SK-MEL-5 (cell line): ENCODE results near the gene SNAP47. TPM values are rescaled to one million over a fixed set of nuclear protein-coding genes. Genes with fewer than 3 reads are reported as not detected.

Source experiments
- DNase-seq: peaks from one replicate; pipeline ENCODE4 v3.0.0-alpha.2; 2016; ENCODE audit warnings: low read depth, low spot score
- in situ Hi-C: cut with HindIII; loops from 2 replicates; pipeline ENCODE4 v1.10.0; 2016; ENCODE audit warnings: low sequenced_read_pairs, high pct_unique_total_duplicates, low pct_unique_long_range_greater_than_20kb
- total RNA-seq: library from RNA; depleted of rRNA; stranded (reverse); fragments of >200 nt; shearing (Covaris generic); gene quantifications from 2 replicates; pipeline ENCODE4 v1.2.3, GENCODE V29; 2014

Gene SNAP47
- total RNA-seq, 1 experiment from 2014 or later, result 29.3 TPM

DNA sequence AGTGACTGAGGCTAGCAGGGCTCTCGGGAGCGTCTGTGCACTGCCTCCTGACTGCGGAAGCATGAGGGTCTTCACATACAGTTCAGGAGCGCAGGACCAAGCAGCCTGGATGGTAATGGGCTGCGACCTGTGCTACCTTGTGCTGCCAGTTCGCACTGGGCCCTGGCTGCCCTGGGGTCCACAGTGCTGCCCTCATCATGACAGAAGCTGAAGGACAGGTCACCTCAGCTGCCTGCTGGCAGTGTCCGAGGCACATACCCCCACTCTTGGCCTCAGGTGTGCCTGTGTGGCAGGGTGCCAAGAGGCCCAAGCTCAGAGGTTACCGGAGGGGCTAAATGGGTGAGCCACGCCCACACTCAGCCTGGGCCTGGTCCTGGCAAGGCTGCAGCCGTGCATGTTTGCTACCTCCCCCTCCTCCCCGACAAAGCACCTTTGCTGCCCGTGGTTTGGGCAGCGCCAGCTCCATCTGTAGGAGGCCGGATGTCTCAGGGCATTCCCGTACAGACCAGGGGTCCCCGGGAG lies 4.5 kb upstream of the SNAP47 start:
- in situ Hi-C loops, result no loop called here

GRCh38 chr1:227731241-227731677 lies 4.0 kb upstream of the SNAP47 start:
- no peak for DNase-seq
- in situ Hi-C loops, result no loop called here

More for the DNA sequence above, 4.5 kb upstream of the SNAP47 start:
- DNase-seq, result no peak

- no peak for DNase-seq
Measured at GRCh38 chr1:227731696-227732585, 3.3 kb upstream of the SNAP47 start.

GRCh38 chr1:227732586-227733308 lies 2.5 kb upstream of the SNAP47 start:
- in situ Hi-C loops, result no loop called here
- DNase-seq, result no peak

More at GRCh38 chr1:227731696-227732585, 3.3 kb upstream of the SNAP47 start:
- in situ Hi-C loops, result no loop called here

DNA sequence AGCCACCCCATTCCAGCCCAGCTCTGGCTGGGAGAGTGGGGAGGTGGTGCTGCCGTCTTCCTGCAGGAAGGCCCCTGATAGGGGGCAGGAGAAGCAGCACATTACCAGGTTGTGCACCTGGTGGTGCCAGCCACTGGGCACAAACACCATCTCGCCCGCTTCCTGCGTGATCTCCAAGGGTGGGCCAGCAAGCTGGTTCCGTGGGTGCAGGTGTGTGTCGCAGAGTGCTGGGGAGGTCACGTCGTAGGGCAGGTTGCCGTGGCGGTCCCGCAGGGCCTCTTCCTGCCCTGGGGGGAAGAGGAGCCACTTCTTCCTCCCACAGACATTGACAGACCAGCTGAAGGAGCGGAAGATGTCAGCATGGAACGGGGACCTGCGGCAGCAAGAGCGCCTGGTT lies 1.9 kb upstream of the SNAP47 start:
- in situ Hi-C loops, result no loop called here
- DNase-seq, result no peak

DNA sequence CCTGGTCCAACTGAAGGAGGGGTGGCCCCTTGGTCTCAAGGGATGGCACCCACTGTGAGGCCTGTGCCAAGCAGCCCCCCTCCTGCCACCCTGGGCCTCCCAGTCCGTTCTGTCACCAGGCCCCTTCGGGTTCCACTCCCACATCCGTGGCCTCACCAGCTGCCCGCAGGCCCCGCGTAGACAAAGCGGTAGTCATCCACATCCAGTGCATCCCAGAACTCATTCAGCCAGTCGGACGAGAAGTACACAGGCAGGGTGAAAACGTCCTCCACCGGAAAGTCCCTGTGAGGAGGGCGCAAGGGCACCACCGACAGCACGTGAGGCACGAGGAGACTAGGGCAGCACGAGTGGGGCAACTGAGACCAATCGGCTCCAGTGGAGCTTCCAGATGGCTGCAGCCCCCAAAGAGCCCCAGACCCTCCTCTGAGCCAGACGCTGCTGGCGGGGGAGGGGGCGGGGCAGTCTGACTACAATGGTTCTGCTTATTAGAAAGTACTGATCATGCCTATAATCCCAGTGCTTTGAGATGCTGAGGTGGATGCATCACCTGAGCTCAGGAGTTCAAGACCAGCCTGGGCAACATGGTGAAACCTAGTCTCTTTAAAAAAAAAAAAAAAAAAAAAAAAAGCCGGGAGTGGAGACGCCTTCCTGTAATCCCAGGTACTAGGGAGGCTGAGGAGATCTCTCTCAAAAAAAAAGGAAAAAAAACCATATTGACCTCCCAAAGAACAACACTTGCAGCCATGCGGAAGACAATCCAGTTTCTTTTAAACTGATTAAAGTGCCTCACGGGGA lies 1.3 kb upstream of the SNAP47 start:
- no peak for DNase-seq
- in situ Hi-C loops, result no loop called here

- DNase-seq, result no peak
- in situ Hi-C loops, result no loop called here
Measured at GRCh38 chr1:227734546-227734855, 734 bp upstream of the SNAP47 start.

DNA sequence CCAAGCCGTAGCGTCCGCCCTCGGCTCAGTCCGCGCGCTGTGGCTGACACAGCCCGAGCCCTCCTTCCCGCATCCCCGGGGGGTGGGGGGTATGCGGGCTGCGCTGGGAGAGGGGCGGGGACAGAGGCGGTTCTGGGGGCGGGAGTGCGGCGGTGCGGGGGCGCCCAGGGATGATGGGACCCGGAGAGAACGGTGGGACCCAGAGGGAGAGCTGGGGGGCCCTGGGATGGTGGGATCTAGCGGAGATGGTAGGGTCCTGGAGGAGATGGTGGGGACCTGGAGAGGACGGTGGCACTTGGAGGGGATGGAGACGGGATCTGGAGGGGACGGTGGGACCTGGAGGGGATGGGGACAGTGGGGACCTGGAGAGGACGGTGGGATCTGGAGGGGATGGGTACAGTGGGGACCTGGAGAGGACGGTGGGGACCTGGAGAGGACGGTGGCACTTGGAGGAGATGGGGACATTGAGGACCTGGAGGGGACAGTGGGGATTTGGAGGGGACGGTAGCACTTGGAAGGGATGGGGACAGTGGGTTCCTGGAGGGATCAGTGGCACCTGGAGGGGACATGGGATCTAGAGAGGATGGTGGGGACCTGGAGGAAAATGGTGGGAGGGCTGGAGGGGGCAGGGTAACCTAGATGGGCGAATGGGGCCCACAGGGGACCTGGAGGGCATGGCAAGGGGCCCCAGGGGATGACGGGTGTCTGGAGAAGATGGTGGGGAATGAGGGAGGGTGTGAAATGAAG lies 477 bp downstream of the SNAP47 start:
- in situ Hi-C loops, result no loop called here
- DNase-seq, result no peak

GRCh38 chr1:227736814-227737432 lies 1.7 kb downstream of the SNAP47 start:
- DNase-seq, result no peak
- in situ Hi-C loops, result no loop called here

DNA sequence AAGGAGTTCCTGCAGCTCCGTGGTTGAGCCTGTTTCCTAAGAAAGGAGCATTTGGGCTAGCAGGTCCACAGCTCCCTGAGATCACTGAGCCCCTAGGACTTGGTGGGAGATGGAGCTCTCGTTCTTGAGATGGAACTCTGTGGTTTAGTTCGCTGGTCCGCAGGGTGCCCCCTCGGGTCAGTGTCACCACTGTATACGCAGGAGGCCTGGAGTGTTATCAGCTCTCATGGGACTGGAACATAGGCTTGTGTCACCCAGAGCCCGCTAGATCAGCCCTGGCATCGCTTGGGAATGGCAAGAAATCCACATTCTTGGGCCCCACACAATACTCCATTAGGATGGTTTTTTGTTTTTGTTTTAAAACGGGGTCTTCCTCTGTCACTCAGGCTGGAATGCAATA lies 3.6 kb downstream of the SNAP47 start:
- in situ Hi-C loops, result no loop called here
- no peak for DNase-seq

- in situ Hi-C loops, result no loop called here
- no peak for DNase-seq
Measured at GRCh38 chr1:227739636-227740035, 4.4 kb downstream of the SNAP47 start.

DNA sequence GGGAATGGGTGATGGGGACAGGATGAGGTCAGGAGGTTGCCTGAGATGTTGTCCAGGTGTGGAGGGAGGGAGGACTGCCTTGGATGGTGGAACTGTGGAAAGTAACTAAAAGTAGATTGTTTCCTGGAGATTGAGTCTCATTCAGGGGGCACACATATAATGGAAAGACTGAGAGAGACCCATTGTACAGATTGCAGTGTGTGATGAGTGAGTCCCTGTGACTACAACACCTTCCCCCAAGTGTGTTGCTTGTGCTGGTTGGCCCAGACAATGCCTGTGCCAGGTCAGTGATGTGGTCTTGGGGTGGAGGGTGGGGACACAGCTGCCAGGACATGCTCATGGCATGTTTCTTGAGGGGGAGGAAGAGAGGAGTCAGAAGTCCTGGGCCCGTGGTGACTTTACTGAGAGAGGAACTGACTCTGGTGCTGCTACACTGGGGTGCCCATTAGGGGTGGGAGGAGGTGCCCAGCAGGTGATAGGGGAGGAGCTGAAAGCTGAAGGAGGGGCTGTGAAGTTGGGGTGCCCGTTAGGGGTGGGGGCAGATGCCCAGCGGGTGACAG lies 5.2 kb downstream of the SNAP47 start:
- in situ Hi-C loops, result no loop called here
- no peak for DNase-seq

GRCh38 chr1:227741166-227741870 lies 6.1 kb downstream of the SNAP47 start:
- in situ Hi-C loops, result no loop called here
- no peak for DNase-seq

DNA sequence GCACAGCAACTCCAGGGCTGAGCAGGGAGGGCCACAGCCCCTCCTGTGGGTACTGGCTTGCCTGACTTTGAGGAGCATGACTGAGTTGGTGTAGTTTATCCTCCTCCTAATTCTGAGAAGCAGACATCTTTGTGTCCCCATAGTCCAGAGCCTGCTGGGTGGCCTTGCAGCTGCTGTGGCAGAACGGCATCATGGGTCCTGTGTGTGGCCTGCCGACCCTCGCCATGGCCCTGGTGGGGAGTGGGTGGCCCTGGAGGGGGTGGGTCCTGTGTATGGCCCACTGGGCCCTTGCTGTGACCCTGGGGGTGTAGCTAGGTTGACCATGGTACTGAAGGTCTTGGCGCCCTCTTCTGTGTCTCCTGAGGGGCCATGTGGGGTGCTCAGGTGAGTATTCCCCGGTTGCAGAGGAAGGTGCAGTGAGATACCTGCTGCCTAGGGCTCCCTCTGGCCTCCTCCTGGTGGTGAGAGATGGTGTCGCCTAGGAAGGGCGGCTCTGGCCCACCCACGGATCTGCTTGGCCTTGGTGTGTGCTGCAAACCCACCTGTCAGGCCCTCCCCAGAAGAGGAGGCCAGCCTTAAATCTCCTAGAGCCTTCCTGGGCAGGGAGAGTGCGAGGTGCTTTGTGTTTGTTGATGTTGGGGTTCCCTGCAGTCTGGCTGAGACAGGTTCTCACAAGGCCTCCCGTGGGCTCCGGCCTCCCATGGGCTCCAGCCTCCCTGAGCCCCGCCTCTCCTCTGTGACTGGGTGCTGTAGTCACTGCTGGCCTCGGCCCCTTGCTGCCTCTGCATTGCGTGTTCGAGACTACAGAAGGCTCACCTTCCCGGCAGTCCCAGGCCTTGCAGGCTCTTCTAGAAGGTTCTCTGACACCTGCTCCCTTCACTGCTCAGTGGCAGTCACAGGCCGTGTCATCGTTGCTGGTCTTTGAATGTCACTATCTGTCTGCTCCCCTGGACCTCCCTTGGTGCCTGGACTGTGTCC lies 7.8 kb downstream of the SNAP47 start:
- DNase-seq, result no peak
- in situ Hi-C loops, result no loop called here

- no peak for DNase-seq
- in situ Hi-C loops, result no loop called here
Measured at GRCh38 chr1:227744668-227745067, 9.4 kb downstream of the SNAP47 start.
